GM12878 (cell line): ENCODE data around the gene TNFSF12. TPM values are rescaled to one million over a fixed set of nuclear protein-coding genes. Genes with fewer than 3 reads are reported as not detected.

Experiments
- EED ChIP-seq: sonication (generic); IDR thresholded peaks from 2 replicates; pipeline ENCODE4 v1.6.1; 2016; ENCODE audit warnings: antibody characterized with exemption, low read depth
- EP300 ChIP-seq, 2 experiments: fragments of 150-350 bp in 1 of 2; IDR thresholded peaks; 2 replicates each; pipeline ENCODE4 v1.6.1; 2011 to 2012; ENCODE audit warnings: low read depth in 2 of 2, low read length in 2 of 2, borderline replicate concordance in 1 of 2, improper control_type of control experiment in 1 of 2, inconsistent platforms in 1 of 2; ENCODE audit not compliant: control insufficient read depth in 1 of 2
- HDGF ChIP-seq: fragments of 450-650 bp; IDR thresholded peaks from 2 replicates; pipeline ENCODE4 v1.6.1; 2016; ENCODE audit warnings: antibody characterized with exemption
- LARP7 ChIP-seq: fragments of 450-650 bp; IDR thresholded peaks from 2 replicates; pipeline ENCODE4 v1.6.1; 2017; ENCODE audit warnings: mild to moderate bottlenecking
- NR2C1 ChIP-seq: fragments of 450-650 bp; IDR thresholded peaks from 2 replicates; pipeline ENCODE4 v1.6.1; 2017; ENCODE audit warnings: antibody characterized with exemption, mild to moderate bottlenecking, moderate library complexity
- NR2C2 ChIP-seq: IDR thresholded peaks from 2 replicates; pipeline ENCODE4 v1.6.1; 2011; ENCODE audit warnings: borderline replicate concordance, low read depth; ENCODE audit not compliant: control insufficient read depth, insufficient read length
- PKNOX1 ChIP-seq: fragments of 450-650 bp; IDR thresholded peaks from 2 replicates; pipeline ENCODE4 v1.6.1; 2016; ENCODE audit warnings: mild to moderate bottlenecking
- REST ChIP-seq: IDR thresholded peaks from 2 replicates; pipeline ENCODE4 v1.6.1; 2012; ENCODE audit warnings: mild to moderate bottlenecking, low read depth, low read length
- TAF1 ChIP-seq: IDR thresholded peaks from 2 replicates; pipeline ENCODE4 v1.6.1; 2011; ENCODE audit warnings: mild to moderate bottlenecking, low read depth, low read length, borderline replicate concordance
- polyA plus RNA-seq, 11 experiments: library from polyadenylated mRNA; depleted of rRNA in 4 of 11; unstranded in 6 of 11; stranded (reverse) in 5 of 11; fragments of >200 nt; fragmentation: Nextera tagmentation in 4 of 11; fragmentation: Illumina TruSeq in 1 of 11; extraction: Ambion mirVana in 4 of 11; extraction: Trizol in 1 of 11; gene quantifications; 1 replicate in 1 of 11; 2 replicates in 10 of 11; pipeline versions ENCODE4 v1.2.1 to v1.2.3, GENCODE V29; 2011 to 2016; ENCODE audit warnings: inconsistent platforms in 2 of 11, missing spikeins in 2 of 11, low read depth in 1 of 11
- total RNA-seq, 4 experiments: library from RNA; depleted of rRNA in 3 of 4; stranded (reverse); fragments of >200 nt in 3 of 4; fragmentation: Illumina TruSeq in 1 of 4; extraction: Trizol in 1 of 4; gene quantifications; 2 replicates each; pipeline versions ENCODE4 v1.2.1 to v1.2.3, GENCODE V29; 2013 to 2021

The TNFSF12 gene
- total and polyA plus RNA-seq, 10 of the 15 experiments (the other 5 are each of a cell fraction or from before 2014, with no cell fraction given): 0.32 to 7.0 (median 2.6) TPM

GRCh38 chr17:7572338-7572587, 23.4 kb downstream of the TNFSF12 start (continued):
- no peak for TF ChIP-seq PKNOX1
- TF ChIP-seq EP300 (IDR thresholded peaks at IDR 0.05; ENCODE audit: borderline replicate concordance in 1 of 2, control insufficient read depth in 1 of 2, low read depth in 2 of 2, low read length in 2 of 2): no peak
- TF ChIP-seq TAF1: no peak; the same call in none of the 2 replicates
- no peak for TF ChIP-seq LARP7
- no peak for TF ChIP-seq NR2C2
- TF ChIP-seq NR2C1: peak; percentile 76
- TF ChIP-seq HDGF: no peak
- TF ChIP-seq REST: no peak
- no peak; the same call in 1 of the 2 replicates for TF ChIP-seq EED
